PFSK-1 (cell line): ENCODE measurements around the gene DPYD.

Experiments
- FOXP2 ChIP-seq: optimal IDR thresholded peaks from 2 replicates; pipeline ENCODE3; 2011; ENCODE audit warnings: borderline replicate concordance, control low read depth, inconsistent platforms; ENCODE audit not compliant: insufficient read depth; ENCODE audit errors: extremely low read length, extremely low read depth
- POLR2AphosphoS5 ChIP-seq: IDR thresholded peaks from 2 replicates; pipeline ENCODE4 v1.6.1; 2012; ENCODE audit warnings: low read depth, mild to moderate bottlenecking, control low read depth, low read length, moderate library complexity
- REST ChIP-seq, 2 experiments: IDR thresholded peaks; 2 replicates each; pipeline versions ENCODE4 v1.6.1 to v1.8.0; 2011 to 2012; ENCODE audit warnings: low read depth in 2 of 2, low read length in 2 of 2, control low read depth in 1 of 2, inconsistent platforms in 1 of 2, mild to moderate bottlenecking in 1 of 2, moderate library complexity in 1 of 2; ENCODE audit not compliant: insufficient read depth in 1 of 2
- SIN3A ChIP-seq: IDR thresholded peaks from 2 replicates; pipeline ENCODE4 v1.6.1; 2012; ENCODE audit warnings: mild to moderate bottlenecking, low read length, moderate library complexity, borderline replicate concordance; ENCODE audit not compliant: insufficient read depth
- TAF1 ChIP-seq: IDR thresholded peaks from 2 replicates; pipeline ENCODE4 v1.6.1; 2012; ENCODE audit warnings: low read length, control low read depth, borderline replicate concordance; ENCODE audit not compliant: insufficient read depth

The DPYD gene

DNA sequence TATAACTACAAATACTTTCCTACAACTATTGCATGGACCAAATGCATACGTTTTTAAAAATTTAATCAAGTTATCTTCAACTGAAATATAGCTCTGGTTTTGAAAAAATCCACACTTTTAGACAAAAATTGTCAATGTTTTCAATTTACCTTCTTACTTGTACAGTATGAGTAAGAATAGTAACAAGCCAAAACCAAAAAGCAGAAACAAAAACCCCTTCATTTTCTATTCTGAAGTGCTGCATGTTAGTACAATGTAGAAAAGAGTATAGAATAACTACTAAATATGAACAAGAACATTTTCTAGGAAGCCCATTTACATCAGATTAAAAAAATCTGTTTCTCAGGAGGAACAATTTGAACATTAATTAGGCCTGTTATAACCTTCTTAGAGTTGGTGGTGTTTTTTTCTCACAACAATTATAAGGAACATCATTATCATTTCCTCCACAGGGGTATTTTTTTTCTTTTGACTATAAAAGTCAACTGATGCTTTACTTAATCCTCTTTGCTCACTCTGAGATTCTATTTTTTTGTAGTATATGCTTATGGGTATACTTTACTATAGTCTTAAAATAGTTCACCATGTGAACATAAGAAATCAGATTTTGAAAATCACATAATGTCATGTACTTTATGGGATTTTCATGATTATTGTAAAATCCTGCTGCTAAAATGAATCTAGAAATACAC lies 723.9 kb downstream of the DPYD start:
- TF ChIP-seq SIN3A (no peak), POLR2AphosphoS5 (no peak), REST (IDR thresholded peaks at IDR 0.05; ENCODE audit: insufficient read depth in 1 of 2, low read depth in 2 of 2, low read length in 2 of 2) (no peak)

DNA sequence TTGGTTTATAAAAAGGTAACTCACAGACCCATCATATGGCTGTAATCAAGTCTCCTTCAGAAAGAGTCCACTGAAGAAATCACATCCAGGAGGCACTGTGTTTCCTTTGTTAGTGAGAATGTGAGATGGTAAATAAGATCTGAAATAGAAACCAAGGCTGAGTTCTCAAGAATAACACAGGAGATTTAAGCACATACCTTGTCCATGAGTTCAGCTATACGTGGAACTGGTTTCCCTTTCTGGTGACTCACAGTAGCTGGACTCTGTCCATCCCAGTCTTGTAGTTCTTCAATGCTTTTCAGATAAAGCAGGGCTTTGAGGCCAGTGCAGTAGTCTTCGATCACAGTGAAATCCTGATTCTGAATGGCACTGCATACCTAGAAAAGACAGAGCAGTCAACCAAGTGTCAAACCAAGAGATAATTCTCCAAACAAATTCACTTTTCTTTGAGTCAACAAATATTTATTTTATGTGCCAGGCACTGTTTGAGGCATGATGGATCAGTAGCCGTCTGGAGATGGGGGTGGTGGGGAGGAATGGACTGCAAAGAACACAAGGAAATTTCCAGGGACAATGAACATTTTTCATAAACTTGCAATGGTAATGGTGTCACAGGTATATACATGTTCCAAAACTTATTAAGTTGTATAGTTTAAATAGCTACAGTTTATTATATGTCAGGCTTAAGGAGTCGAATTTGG lies 727.8 kb downstream of the DPYD start:
- TF ChIP-seq REST (IDR thresholded peaks at IDR 0.05; ENCODE audit: insufficient read depth in 1 of 2, low read depth in 2 of 2, low read length in 2 of 2) (no peak), TAF1 (no peak), SIN3A (no peak), POLR2AphosphoS5 (no peak), FOXP2 (no peak)

- TF ChIP-seq FOXP2 (no peak), SIN3A (no peak), REST (IDR thresholded peaks at IDR 0.05; ENCODE audit: insufficient read depth in 1 of 2, low read depth in 2 of 2, low read length in 2 of 2) (no peak), TAF1 (no peak), POLR2AphosphoS5 (no peak)
Observed at GRCh38 chr1:97190326-97190725, 730.5 kb downstream of the DPYD start.

DNA sequence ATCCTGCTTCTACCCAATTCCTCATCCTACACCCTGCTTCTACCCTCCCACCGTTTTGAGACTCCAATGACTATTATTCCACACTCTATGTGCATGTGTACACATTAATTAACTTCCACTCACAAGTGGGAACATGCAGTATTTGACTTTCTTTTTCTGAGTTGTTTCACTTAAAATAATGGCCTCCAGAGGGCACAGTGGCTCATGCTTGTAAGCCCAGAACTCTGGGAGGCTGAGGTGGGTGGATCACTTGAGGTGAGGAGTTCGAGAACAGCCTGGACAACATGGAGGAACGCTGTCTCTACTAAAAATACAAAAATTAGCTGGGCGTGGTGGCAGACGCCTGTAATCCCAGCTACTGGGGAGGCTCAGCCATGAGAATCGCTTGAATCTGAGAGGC lies 734.5 kb downstream of the DPYD start:
- no peak for TF ChIP-seq SIN3A
- no peak for TF ChIP-seq FOXP2
- no peak for TF ChIP-seq POLR2AphosphoS5
- TF ChIP-seq REST (IDR thresholded peaks at IDR 0.05; ENCODE audit: insufficient read depth in 1 of 2, low read depth in 2 of 2, low read length in 2 of 2), result no peak
- TF ChIP-seq TAF1, result no peak
